GM19239 (cell line): Measurements from ENCODE around the gene INPP4B.
A peak's percentile ranks its signal among the peaks of the same experiment; 100 is the strongest.

Experiments
- DNase-seq: peaks from one replicate; pipeline ENCODE4 v3.0.0; 2011; ENCODE audit warnings: low spot score; ENCODE audit not compliant: insufficient read length
- FAIRE-seq: peaks from 2 replicates; lab custom pipeline; 2011; peaks lifted over from hg19 to GRCh38; lab: Jason Lieb, UNC

Gene INPP4B

GRCh38 chr4:142435599-142436235 is 410.4 kb downstream of the INPP4B start:
- DNase-seq (no peak), FAIRE-seq (no peak)

GRCh38 chr4:142434519-142435224 is 411.4 kb downstream of the INPP4B start:
- FAIRE-seq, result no peak
- no peak for DNase-seq

GRCh38 chr4:142428715-142429114 is 417.4 kb downstream of the INPP4B start:
- FAIRE-seq (no peak), DNase-seq (no peak)

GRCh38 chr4:142427456-142427855 is 418.6 kb downstream of the INPP4B start:
- FAIRE-seq, result no peak

GRCh38 chr4:142423861-142424260 is 422.2 kb downstream of the INPP4B start:
- no peak for FAIRE-seq
- DNase-seq, result no peak

More at GRCh38 chr4:142427456-142427855, 418.6 kb downstream of the INPP4B start:
- DNase-seq, result no peak

GRCh38 chr4:142420311-142421095 is 425.6 kb downstream of the INPP4B start:
- DNase-seq, result no peak
- no peak for FAIRE-seq

GRCh38 chr4:142419712-142420111 is 426.4 kb downstream of the INPP4B start:
- no peak for DNase-seq
- no peak for FAIRE-seq

GRCh38 chr4:142418697-142419096 is 427.4 kb downstream of the INPP4B start:
- no peak for DNase-seq
- FAIRE-seq, result no peak

GRCh38 chr4:142416711-142417275 is 429.3 kb downstream of the INPP4B start:
- FAIRE-seq (no peak), DNase-seq (no peak)

- FAIRE-seq (no peak), DNase-seq (no peak)
These were observed 430.0 kb downstream of the INPP4B start for GRCh38 chr4:142416121-142416520.

- FAIRE-seq, result no peak
- no peak for DNase-seq
These were observed 431.6 kb downstream of the INPP4B start for GRCh38 chr4:142414366-142414990.

- DNase-seq (no peak), FAIRE-seq (no peak)
These were observed 432.6 kb downstream of the INPP4B start for GRCh38 chr4:142413485-142413884.

GRCh38 chr4:142411993-142412392 is 434.1 kb downstream of the INPP4B start:
- DNase-seq, result no peak
- FAIRE-seq, result no peak

GRCh38 chr4:142408003-142408441 is 438.1 kb downstream of the INPP4B start:
- DNase-seq (no peak), FAIRE-seq (no peak)

- FAIRE-seq (no peak), DNase-seq (no peak)
These were observed 438.5 kb downstream of the INPP4B start for GRCh38 chr4:142407596-142407995.

- FAIRE-seq, result peak; percentile 33
- no peak for DNase-seq
These were observed 439.1 kb downstream of the INPP4B start for GRCh38 chr4:142406917-142407501.

GRCh38 chr4:142406499-142406835 is 439.6 kb downstream of the INPP4B start:
- no peak for FAIRE-seq

GRCh38 chr4:142405695-142406498 is 440.2 kb downstream of the INPP4B start:
- FAIRE-seq (peak; percentile 74), DNase-seq (no peak)

More at GRCh38 chr4:142406499-142406835, 439.6 kb downstream of the INPP4B start:
- DNase-seq, result no peak

GRCh38 chr4:142405021-142405694 is 440.9 kb downstream of the INPP4B start:
- DNase-seq, result no peak
- FAIRE-seq, result peak; percentile 83
